NCI-H2196 (cell line): ENCODE results near the gene EEF1AKMT2.

Source experiments
- DNase-seq: peaks from one replicate; lab custom pipeline; 2025; ENCODE audit not compliant: unreplicated experiment; lab: John Stamatoyannopoulos, UW

EEF1AKMT2 gene

DNA sequence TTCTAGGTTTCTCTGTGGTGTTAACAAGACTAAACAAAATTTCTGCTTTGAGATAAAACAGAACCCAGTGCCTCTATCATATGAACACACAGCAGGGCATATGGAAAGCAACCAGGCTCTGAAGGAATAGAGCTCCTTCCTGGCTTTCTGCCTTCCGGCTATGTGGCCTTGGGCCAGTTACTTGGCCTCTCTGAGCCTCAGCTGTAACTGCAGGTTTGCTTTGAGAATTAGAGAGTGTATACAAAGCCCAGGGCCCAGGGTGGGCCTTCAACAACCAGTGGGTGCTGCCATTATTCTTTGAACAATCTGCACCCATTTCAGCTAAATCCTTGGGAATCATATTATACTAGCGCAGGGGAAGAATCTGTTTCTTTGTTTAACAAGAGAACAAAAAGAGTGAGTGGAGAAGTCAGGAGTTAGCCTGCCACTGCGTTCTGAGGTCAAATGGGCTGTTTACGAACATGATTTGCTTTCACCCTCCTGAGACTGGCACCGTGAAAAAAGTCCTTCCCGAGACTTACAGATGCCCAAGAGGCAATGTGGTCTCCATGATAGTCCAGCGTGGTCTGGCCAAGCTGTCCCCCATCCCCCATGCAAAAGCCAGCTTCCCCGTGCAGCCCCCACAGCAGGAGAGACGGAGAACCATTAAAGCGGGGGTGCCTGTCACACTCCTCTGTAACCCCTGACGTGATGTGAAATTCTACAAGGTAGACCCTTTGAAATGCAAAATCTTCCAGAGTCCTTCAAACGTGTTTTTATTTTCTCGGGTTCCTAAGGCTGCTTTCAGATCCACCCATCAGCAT is 52.4 kb downstream of the EEF1AKMT2 start:
- no peak for DNase-seq

DNA sequence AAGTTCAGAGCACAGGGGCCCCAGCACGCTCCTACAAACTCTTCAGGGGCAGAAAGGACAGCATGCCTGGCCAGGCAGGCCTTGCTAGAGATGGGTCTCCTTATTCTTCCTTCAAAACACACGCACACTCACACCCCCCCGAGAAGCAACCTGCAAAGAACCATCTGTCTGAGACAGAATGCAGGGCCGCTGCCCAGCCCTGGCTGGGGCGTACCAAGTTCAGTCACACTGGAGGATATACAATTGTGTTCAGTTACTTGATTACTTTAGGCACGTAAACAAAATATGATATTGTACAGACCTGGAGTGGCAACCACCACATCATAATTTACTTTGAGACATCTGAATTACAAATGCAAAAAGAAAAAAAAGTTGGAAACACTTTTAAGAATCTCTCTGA is 53.2 kb downstream of the EEF1AKMT2 start:
- no peak for DNase-seq

GRCh38 chr10:124737708-124738107 is 54.0 kb downstream of the EEF1AKMT2 start:
- no peak for DNase-seq

DNA sequence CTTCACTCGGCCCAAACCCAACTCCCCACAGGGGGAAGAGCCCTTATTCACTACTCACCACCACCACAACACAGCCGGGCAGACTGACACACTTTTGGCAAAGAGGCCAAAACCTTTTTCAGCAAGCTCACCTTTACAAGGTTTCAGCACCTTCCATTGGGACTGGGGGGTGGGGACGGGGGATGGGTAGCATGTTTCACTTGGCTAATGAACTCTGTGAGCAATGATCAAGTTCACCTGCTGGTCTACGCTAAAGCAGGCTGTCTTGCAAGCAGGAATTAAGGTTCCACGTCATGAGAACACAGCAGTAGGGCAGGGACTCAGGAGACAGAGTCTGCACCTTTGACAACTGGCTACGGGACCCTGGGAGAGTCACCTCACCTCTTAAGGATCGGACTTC is 54.5 kb downstream of the EEF1AKMT2 start:
- DNase-seq, result no peak

GRCh38 chr10:124736491-124737136 is 55.1 kb downstream of the EEF1AKMT2 start:
- DNase-seq, result peak; percentile 77

DNA sequence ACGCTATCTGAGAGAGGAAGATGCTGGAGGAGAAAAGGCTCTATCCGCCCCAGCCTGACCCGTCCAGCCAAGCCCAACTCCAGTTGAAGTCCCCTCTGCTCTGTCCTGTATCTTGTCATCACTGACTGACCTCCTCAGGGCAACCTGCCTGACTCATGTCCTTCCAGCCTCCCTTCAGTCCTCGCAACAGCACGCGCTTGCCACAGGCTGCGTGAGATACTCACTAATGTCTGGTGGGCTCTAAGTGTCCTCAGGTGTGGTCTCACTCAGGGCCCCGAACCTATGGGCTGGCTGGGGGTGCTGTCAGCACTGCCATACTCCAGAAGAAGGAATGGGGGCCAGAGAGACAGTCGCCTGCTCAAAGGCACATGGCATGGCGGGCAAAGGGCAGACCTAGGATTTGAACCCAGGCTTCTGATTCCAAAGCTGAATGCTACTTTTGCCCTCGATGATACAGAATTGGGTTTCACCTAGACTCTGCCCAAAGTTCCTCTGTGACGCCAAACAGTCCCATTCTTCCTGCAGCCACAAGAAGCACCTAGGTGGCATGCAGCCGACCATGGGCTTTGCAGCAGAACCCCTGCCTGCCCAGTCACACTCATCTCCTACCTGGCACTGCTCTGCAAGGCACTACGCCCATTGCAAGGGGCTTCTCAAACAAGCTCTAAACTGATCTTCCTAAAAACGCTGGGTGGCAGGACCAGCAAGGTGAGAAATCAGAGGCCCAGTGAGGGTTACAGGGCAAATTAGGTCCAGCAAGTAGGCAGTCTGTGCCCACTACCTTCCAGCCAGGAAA is 56.0 kb downstream of the EEF1AKMT2 start:
- DNase-seq, result no peak

DNA sequence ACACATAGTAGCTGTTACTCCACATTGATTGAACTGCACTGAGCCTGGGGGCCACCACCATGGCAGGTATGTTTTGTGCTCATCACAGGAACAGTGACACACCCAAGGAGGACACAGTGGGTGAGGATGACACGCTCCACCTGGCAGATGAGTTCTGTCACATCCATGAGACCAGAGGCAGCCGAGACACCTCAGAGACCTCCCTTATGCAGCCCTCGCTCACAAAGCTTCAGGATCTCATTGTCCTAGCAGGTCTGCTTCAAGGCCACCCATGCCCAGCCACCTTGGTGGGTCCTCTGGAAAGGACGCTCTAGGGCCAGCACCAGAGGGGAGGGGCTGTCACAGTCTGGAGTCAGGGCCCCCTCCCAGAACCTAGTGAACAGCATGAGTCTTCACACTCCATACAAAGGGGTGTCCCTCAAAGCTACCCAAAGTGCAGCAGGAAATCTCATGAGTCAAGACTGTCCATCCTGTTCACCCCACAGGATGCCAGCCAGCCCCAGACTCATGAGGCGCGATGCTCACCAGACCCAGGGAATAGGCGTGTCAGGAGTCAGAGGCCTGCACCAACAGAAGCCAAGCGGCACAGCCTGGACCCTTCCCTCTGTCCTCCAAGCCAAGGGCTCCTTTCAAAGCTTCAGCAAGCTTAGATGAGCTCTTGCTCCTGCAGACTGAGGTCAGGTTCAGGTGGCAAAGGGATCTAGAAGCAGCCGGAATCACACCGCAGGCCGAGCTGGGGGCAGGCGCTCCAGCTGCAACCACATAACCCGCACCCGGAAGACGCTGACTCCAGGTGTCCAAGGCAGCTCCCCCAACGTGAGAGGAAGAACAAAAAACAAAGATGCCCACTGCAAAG is 57.1 kb downstream of the EEF1AKMT2 start:
- DNase-seq, result no peak

DNA sequence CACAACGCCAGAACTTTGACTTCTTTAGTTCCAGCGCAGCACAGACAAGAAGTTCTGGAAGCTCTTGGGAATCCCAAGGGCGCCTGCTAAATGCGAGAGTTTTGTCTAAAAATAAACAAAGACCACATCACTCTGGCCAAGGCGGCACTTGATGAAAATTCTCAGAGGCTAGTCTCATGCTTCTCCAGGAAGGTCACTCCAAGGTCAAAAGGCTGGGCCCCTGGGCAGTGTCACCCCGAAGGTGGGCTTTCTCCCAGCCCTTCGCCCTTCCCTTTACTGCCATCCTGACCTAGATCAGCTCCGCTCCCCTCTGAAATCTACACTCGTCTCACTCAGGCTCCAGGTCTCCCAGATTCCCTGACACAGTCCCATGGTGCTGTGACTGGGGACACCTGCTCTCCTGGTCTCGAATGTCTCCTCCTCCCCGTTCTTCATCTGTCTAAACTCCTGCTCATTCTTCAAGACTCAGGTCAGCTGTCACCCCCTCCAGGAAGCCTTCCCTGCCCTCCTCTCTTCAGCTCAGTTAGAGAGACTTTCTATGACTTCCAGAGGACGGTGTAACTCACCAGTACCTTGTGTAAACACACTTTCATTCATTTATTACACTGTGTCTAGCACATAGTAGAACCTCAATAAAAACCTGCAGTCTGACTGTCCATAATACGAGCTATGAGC is 58.0 kb downstream of the EEF1AKMT2 start:
- DNase-seq, result no peak

- no peak for DNase-seq
Measured at GRCh38 chr10:124732931-124733570, 58.6 kb downstream of the EEF1AKMT2 start.

- no peak for DNase-seq
Measured at GRCh38 chr10:124731551-124731950, 60.1 kb downstream of the EEF1AKMT2 start.

DNA sequence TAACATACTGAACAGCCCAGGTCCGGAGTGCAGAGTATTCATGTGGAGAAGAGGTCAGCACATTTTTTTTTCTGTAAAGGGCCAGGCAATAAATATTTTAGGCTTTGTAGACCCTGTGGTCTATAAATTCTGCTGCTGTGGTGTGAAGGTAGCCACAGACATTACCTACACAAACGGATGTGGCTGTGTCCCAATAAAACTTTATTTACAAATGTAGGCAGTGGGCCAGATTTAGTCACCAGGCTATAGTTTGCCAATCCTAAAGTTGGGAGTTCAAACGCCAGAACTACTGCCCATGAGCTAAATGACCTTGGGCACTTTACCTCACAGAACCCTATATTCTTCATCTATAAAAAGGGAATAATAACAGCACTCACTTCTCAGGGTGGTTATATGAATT is 60.9 kb downstream of the EEF1AKMT2 start:
- no peak for DNase-seq

- no peak for DNase-seq
Measured at GRCh38 chr10:124728830-124729661, 62.6 kb downstream of the EEF1AKMT2 start.

GRCh38 chr10:124728071-124728829 is 63.4 kb downstream of the EEF1AKMT2 start:
- no peak for DNase-seq

- DNase-seq, result no peak
Measured at GRCh38 chr10:124727361-124727960, 64.2 kb downstream of the EEF1AKMT2 start.

- DNase-seq, result no peak
Measured at GRCh38 chr10:124725791-124726190, 65.9 kb downstream of the EEF1AKMT2 start.

- no peak for DNase-seq
Measured at GRCh38 chr10:124725171-124725631, 66.5 kb downstream of the EEF1AKMT2 start.

- no peak for DNase-seq
Measured at GRCh38 chr10:124724279-124725027, 67.2 kb downstream of the EEF1AKMT2 start.
